ENCODE measurements around the gene ROR2. TPM values are rescaled to one million over a fixed set of nuclear protein-coding genes. Genes with fewer than 3 reads are reported as not detected.

The ROR2 gene
- total RNA-seq, 1 donor = not detected

GRCh38 chr9:91960367-91960766 lies 10.3 kb upstream of the ROR2 start:
- Histone ChIP-seq H3K4me3 (ENCODE audit: low read length) (no peak overlapping the region), H3K4me1 (ENCODE audit: insufficient read depth, low read length) (no peaks in the 10 kb centered on the region), H3K9me3 (ENCODE audit: low read depth, low read length) (no peaks in the 10 kb centered on the region), H3K27me3 (ENCODE audit: insufficient read depth, low read length) (no peaks in the 10 kb centered on the region)

GRCh38 chr9:91958174-91958573 lies 8.1 kb upstream of the ROR2 start:
- Histone ChIP-seq H3K27me3 (ENCODE audit: insufficient read depth, low read length) (no peaks in the 10 kb centered on the region), H3K4me3 (ENCODE audit: low read length) (no peak overlapping the region), H3K4me1 (ENCODE audit: insufficient read depth, low read length) (no peaks in the 10 kb centered on the region)

GRCh38 chr9:91954841-91955471 lies 4.9 kb upstream of the ROR2 start:
- Histone ChIP-seq H3K27me3 (ENCODE audit: insufficient read depth, low read length) (peaks cover 29% of the 10 kb centered on the region), H3K4me1 (ENCODE audit: insufficient read depth, low read length) (peaks cover 6% of the 10 kb centered on the region), H3K4me3 (ENCODE audit: low read length) (no peak overlapping the region), H3K9me3 (ENCODE audit: low read depth, low read length) (no peaks in the 10 kb centered on the region)

More at GRCh38 chr9:91958174-91958573, 8.1 kb upstream of the ROR2 start:
- no peaks in the 10 kb centered on the region for H3K9me3 ChIP-seq (ENCODE audit: low read depth, low read length)

- H3K4me1 ChIP-seq (ENCODE audit: insufficient read depth, low read length) = peaks cover 6% of the 10 kb centered on the region
- peaks cover 38% of the 10 kb centered on the region for H3K27me3 ChIP-seq (ENCODE audit: insufficient read depth, low read length)
- H3K9me3 ChIP-seq (ENCODE audit: low read depth, low read length) = no peaks in the 10 kb centered on the region
- H3K4me3 ChIP-seq (ENCODE audit: low read length) = no peak overlapping the region
Measured at GRCh38 chr9:91953718-91954117, 3.7 kb upstream of the ROR2 start.

GRCh38 chr9:91951944-91952520 lies 2.0 kb upstream of the ROR2 start:
- no peaks in the 10 kb centered on the region for H3K9me3 ChIP-seq (ENCODE audit: low read depth, low read length)
- peaks cover 6% of the 10 kb centered on the region for H3K4me1 ChIP-seq (ENCODE audit: insufficient read depth, low read length)
- no peak overlapping the region for H3K4me3 ChIP-seq (ENCODE audit: low read length)
- H3K27me3 ChIP-seq (ENCODE audit: insufficient read depth, low read length) = peaks cover 55% of the 10 kb centered on the region

- Histone ChIP-seq H3K9me3 (ENCODE audit: low read depth, low read length) (no peaks in the 10 kb centered on the region), H3K27me3 (ENCODE audit: insufficient read depth, low read length) (peaks cover 80% of the 10 kb centered on the region), H3K4me1 (ENCODE audit: insufficient read depth, low read length) (peaks cover 6% of the 10 kb centered on the region), H3K4me3 (ENCODE audit: low read length) (no peak overlapping the region)
Measured at GRCh38 chr9:91949392-91949945, 559 bp downstream of the ROR2 start.

GRCh38 chr9:91948597-91949391 lies 1.2 kb downstream of the ROR2 start:
- Histone ChIP-seq H3K4me3 (ENCODE audit: low read length) (no peak overlapping the region), H3K27me3 (ENCODE audit: insufficient read depth, low read length) (peaks cover 87% of the 10 kb centered on the region), H3K9me3 (ENCODE audit: low read depth, low read length) (no peaks in the 10 kb centered on the region), H3K4me1 (ENCODE audit: insufficient read depth, low read length) (peaks cover 6% of the 10 kb centered on the region)

- no peak overlapping the region for H3K4me3 ChIP-seq (ENCODE audit: low read length)
- no peaks in the 10 kb centered on the region for H3K9me3 ChIP-seq (ENCODE audit: low read depth, low read length)
- H3K27me3 ChIP-seq (ENCODE audit: insufficient read depth, low read length) = peaks cover 88% of the 10 kb centered on the region
- H3K4me1 ChIP-seq (ENCODE audit: insufficient read depth, low read length) = peaks cover 6% of the 10 kb centered on the region
Measured at GRCh38 chr9:91948101-91948596, 1.9 kb downstream of the ROR2 start.

- peaks cover 76% of the 10 kb centered on the region for H3K27me3 ChIP-seq (ENCODE audit: insufficient read depth, low read length)
- peaks cover 6% of the 10 kb centered on the region for H3K4me1 ChIP-seq (ENCODE audit: insufficient read depth, low read length)
Measured at GRCh38 chr9:91946653-91947488, 3.2 kb downstream of the ROR2 start.

GRCh38 chr9:91946196-91946595 lies 3.8 kb downstream of the ROR2 start:
- no peak overlapping the region for H3K4me3 ChIP-seq (ENCODE audit: low read length)

More at GRCh38 chr9:91946653-91947488, 3.2 kb downstream of the ROR2 start:
- Histone ChIP-seq H3K9me3 (ENCODE audit: low read depth, low read length) (no peaks in the 10 kb centered on the region), H3K4me3 (ENCODE audit: low read length) (no peak overlapping the region)

GRCh38 chr9:91945277-91946085 lies 4.5 kb downstream of the ROR2 start:
- no peaks in the 10 kb centered on the region for H3K9me3 ChIP-seq (ENCODE audit: low read depth, low read length)
- H3K27me3 ChIP-seq (ENCODE audit: insufficient read depth, low read length) = peaks cover 62% of the 10 kb centered on the region
- no peak overlapping the region for H3K4me3 ChIP-seq (ENCODE audit: low read length)
- H3K4me1 ChIP-seq (ENCODE audit: insufficient read depth, low read length) = peaks cover 3% of the 10 kb centered on the region

More at GRCh38 chr9:91946196-91946595, 3.8 kb downstream of the ROR2 start:
- H3K27me3 ChIP-seq (ENCODE audit: insufficient read depth, low read length) = peaks cover 69% of the 10 kb centered on the region
- peaks cover 6% of the 10 kb centered on the region for H3K4me1 ChIP-seq (ENCODE audit: insufficient read depth, low read length)
- no peaks in the 10 kb centered on the region for H3K9me3 ChIP-seq (ENCODE audit: low read depth, low read length)

GRCh38 chr9:91944711-91945110 lies 5.3 kb downstream of the ROR2 start:
- Histone ChIP-seq H3K4me1 (ENCODE audit: insufficient read depth, low read length) (no peaks in the 10 kb centered on the region), H3K27me3 (ENCODE audit: insufficient read depth, low read length) (peaks cover 57% of the 10 kb centered on the region), H3K9me3 (ENCODE audit: low read depth, low read length) (no peaks in the 10 kb centered on the region), H3K4me3 (ENCODE audit: low read length) (no peak overlapping the region)

- Histone ChIP-seq H3K27me3 (ENCODE audit: insufficient read depth, low read length) (peaks cover 50% of the 10 kb centered on the region), H3K4me3 (ENCODE audit: low read length) (no peak overlapping the region), H3K4me1 (ENCODE audit: insufficient read depth, low read length) (no peaks in the 10 kb centered on the region), H3K9me3 (ENCODE audit: low read depth, low read length) (no peaks in the 10 kb centered on the region)
Measured at GRCh38 chr9:91943478-91944470, 6.3 kb downstream of the ROR2 start.
